Measurements from ENCODE around the gene RGS9.

Gene RGS9

DNA sequence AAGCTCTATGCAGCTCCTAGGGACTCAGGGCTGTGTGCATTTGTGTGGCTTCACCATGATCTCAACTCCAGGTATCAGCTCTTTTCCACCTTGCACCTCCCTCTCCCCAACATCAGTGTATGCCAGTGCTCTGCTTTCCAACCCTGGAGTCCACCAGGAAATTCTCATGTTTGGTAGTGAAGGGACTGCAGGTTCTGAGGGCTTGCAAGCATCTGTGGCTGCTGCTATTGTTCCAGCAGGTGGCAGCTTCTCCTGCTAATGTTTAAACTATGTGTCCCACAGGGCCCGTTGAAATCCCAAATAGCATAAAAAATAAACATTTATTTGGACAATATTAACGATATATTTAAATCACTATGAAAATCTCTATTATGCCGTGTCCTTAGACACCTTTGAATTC is 82.0 kb downstream of the RGS9 start:
- no peak for DNase-seq (ENCODE audit: low read depth)

DNA sequence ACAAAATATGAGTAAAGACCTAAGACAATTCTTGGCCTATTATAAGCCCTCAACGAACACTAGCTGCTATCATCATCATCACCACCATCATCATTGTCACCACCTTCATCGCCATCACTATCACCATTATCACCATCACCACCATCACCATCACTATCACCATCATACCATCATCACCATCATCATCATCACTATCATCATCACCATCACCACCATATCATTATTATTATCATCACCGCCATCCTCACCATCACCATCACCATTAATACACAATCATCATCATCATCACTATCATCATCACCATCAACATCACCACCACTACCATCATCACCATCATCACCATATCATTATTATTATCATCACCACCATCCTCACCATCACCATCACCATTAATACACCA is 82.5 kb downstream of the RGS9 start:
- no peak for DNase-seq (ENCODE audit: low read depth)

DNA sequence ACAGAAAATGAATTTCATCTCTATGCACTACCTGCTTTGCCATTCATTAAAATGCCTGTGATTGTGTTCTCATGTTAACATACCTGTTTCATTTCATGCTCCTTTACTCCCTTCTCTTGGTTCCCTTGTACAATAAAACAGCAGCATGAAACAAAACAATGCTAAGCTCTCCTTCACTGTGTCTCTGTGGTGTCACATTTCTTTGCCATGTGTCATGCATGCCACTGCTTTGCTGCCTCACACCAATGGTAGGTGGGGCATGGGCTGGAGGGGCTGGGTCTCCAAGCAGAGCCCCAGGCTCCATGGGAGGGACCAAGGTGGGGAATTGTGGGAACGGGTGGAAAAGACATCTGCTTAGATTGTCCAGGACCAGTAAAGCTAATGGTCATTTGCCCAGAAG is 83.6 kb downstream of the RGS9 start:
- DNase-seq (ENCODE audit: low read depth): no peak

DNA sequence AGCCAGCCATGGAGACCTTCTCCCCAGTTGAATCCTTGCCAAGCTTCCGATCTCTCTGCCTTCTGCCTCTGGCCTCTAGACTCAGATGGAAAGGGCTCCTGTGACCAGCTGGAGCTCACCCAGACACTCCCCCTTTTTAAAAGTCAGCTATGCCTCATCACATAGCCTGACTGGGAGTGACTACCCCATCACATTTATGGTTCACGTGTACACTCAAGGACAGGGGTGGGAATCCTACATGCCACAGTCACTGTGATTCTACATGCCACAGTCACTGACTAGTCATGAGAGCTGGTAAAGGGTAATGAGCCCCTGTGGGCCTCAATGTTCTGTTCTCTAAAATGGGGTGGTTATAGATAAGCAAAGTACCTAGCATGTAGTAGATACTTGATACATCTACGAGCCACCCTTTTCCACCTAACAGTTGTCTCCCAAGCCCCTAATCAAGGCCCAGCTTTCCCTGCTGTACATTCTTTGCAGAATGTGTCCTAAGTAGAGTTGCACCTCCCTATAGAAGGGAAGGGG is 85.1 kb downstream of the RGS9 start:
- DNase-seq (ENCODE audit: low read depth): no peak

DNA sequence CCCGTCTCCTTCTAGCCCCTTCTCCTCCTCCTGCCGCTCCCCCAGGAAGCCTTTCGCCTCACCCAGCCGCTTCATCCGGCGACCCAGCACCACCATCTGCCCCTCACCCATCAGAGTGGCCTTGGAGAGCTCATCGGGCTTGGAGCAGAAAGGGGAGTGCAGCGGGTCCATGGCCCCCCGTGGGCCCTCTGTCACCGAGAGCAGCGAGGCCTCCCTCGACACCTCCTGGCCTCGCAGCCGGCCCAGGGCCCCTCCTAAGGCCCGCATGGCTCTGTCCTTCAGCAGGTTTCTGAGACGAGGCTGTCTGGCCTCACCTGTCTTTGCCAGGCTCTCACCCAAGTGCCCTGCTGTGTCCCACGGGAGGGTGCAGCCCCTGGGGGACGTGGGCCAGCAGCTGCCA is 87.9 kb downstream of the RGS9 start:
- no peak for DNase-seq (ENCODE audit: low read depth)

DNA sequence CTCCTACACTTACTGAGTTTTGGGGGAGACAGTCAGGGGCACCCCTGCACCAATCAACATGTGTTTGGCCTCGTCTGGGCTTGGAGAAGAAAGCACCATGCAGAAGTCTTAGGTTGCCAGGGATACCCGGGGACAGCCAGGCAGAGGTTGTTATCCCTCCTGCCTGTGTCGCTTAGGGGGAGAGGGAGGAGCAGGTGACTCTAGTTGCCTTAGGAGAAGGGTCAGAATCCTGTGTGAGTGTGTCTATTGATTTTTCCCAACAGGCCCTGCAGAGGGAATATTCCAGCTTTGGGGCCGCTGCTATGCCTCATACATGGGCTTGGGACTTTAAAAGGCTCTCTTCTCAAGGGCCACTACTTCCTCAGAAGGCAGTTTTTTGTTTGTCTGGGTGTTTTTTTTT is 89.1 kb downstream of the RGS9 start:
- DNase-seq (ENCODE audit: low read depth): no peak

DNA sequence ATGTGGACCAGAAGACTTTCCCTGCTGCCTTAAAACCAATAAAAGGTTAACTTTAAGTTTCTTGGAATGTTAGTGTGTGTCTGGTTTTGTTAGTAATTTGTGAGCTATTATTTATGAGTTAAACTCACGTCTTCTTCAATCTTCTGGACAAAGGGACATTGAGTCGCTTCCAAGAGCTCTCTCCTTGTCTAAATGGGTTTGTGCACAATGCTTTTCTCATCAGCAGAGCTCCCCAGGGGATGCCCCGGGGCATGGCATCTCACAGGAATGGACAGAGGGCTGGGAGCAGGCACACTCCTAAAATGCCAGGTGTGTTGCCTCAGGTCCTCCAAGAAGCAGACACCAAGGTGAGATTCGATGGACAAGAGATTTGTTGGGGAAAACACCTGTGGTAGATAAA is 90.5 kb downstream of the RGS9 start:
- no peak for DNase-seq (ENCODE audit: low read depth)

DNA sequence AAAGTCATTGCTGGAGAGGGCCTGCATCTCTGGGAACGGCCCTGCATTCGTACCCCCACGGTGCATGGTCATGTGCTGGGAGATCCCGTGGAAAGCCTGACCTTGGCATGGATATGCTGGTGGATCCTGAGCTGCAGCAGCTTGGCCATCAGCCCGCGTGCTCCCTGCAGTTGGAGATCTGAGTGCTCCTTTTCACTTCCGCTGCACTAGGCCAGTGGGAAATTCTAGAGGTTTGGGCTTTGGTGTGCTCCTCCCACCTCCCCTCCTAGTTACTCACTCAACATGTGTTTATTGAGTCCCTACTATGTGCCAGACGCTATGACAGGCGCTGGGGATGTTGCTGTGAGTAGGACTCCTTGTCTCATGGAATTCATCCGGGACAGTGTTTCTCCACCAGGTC is 91.1 kb downstream of the RGS9 start:
- DNase-seq (ENCODE audit: low read depth): no peak

DNA sequence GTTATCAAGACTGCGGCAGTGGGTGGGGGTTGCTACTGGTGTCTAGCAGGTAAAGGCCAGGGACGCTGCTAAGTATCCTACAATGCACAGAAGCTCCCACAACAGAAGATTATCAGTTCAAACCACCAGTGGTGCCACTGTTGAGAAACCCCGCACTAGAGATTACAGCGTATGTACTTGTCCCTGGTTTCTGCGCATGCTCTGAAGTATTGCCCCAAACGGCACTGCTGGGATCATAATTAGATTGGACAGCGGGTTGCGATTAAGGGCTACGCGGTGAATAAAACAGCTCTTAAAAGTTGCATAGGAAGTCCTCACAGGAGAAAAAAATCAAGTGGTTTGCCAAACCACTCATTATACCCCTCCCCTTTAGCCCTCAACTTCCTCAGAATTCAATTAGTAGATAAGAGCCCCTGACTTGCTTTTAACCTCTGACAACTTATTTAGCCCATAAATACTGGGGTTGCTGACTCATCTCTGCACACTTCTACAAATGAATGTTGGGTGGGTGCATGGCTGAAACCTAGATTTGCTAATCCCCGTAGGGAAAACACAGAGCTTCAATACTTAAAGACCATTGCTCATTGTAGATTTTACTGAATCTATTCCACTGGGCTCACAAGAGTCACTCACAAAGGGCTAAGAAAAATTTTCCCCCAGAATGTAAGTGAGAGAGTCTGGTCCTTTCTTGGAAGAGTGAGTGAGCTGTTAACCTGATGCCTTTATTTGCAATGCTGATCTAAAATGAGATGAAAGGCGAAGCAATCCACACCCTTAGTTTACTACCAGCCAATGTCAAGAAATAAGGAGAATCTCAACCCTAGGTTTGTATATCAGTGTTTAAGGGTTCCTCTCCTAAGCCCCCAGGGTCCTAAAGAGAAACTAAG is 91.8 kb downstream of the RGS9 start:
- DNase-seq (ENCODE audit: low read depth): no peak

DNA sequence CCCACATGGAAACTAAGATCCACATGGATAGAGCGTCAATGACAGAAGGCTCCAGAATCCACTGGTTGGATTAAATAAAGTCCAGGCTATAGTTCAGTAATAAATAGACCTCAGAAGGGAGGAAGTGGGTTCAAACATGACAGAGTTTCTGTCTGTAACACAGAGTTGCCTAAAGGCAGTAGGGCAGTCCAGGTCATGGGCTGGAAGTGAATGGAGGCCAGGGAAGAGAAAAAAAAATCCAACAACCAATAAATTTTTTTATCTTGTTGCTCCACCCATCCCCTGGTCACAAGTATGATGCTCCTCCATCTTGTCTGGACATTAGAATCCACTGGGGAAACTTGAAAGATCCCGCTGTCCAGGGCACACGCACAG is 92.4 kb downstream of the RGS9 start:
- no peak for DNase-seq (ENCODE audit: low read depth)

DNA sequence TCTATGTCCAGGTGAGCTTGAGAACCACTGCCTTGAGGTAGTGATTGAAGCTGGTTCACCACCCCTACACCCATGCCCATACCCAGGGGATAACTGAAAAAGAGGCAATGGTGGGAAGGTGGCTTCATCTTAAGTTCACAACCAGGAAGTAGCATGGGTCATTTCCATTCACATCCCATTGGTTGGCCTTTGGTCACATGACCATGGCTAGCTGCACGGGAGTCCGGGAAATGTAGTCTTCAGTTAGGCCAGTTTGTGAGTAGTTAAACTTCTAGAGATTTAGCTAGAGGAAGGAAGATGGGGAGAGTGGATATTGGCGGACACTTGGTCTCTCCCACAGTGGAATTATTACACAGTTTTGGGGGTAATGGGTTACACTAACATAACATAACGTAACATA is 92.9 kb downstream of the RGS9 start:
- DNase-seq (ENCODE audit: low read depth): no peak

DNA sequence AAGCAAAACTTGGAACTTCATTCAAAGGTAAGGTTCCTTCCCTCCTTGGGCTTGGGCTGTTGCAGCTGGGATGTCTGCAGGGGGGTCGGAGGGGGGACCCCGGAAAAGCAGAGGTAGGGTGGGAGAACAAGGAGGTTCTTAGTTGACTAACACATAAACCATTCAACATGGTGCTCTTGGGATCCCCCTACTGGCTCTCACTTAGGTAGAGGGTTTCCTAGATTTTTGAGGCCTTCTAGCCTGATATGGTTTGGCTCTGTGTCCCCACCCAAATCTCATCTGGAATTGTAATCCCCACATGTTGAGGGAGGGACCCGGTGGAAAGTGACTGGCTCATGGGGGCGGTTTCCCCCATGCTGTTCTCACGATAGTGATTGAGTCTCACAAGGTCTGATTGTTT is 93.9 kb downstream of the RGS9 start:
- no peak for DNase-seq (ENCODE audit: low read depth)

DNA sequence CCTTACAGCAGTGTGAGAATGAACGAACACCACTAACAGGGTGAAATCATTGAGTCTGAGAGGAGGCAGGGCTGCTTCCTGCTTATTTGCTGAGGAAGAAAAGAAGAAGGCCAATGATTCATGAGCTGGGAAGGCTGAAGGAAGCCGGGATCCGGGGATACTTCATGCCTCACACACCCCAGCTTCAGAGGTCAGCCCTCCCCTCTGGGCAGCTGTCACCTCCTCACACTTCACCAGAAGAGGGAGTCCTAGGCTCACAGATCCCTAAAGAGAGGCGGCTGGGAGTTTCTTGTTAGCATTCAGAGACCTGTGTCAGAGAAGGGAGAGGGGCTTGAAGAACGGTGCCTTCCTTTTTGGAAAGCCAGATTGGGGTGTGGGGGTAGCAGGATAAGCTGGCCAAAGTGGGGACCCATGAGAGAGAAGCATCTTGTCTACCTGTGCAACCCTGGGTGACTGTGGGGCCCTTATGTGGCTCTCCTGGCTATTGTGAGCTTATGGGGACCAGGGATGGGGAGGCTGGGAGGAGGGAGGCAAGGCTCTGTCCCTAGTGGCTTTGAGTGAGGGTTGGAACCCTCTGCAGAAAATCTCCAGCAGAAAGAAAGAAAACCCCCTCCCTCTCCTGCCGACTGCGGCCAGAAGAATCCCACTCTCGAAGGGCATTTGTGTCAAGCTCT is 94.6 kb downstream of the RGS9 start:
- DNase-seq (ENCODE audit: low read depth): no peak

DNA sequence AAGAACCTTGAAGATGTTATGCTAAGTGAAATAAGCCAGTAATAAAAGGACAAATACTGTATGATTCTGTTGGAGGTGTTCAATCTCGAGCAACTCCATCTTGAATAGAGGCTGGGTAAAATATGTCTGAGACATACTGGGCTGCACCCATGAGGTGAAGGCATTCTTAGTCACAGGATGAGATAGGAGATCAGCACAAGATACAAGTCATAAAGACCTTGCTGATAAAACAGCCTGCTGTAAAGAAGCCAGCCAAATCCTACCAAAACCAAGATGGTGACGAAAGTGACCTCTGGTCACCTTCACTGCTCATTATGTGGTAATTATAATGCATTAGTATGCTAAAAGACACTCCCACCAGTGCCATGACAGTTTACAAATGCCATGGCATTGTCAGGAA is 98.1 kb downstream of the RGS9 start:
- no peak for DNase-seq (ENCODE audit: low read depth)

DNA sequence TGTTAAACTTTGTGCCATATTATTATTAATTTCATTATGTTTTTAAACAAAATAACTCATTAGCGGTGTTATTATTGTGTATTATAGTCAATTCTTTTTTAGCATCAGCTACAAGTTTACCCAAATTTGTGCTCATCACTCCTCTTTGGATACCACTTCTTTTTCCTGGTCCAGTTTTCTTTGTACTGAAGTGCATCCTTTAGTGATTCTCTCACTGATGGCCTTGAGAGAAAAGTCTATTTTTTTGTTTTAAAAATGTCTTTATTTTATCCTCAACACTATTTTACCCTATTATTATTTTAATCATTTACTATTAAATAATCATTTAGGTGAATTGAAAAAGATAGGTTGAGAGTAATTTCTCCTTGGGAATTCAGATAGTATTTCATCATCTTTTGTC is 99.2 kb downstream of the RGS9 start:
- no peak for DNase-seq (ENCODE audit: low read depth)

DNA sequence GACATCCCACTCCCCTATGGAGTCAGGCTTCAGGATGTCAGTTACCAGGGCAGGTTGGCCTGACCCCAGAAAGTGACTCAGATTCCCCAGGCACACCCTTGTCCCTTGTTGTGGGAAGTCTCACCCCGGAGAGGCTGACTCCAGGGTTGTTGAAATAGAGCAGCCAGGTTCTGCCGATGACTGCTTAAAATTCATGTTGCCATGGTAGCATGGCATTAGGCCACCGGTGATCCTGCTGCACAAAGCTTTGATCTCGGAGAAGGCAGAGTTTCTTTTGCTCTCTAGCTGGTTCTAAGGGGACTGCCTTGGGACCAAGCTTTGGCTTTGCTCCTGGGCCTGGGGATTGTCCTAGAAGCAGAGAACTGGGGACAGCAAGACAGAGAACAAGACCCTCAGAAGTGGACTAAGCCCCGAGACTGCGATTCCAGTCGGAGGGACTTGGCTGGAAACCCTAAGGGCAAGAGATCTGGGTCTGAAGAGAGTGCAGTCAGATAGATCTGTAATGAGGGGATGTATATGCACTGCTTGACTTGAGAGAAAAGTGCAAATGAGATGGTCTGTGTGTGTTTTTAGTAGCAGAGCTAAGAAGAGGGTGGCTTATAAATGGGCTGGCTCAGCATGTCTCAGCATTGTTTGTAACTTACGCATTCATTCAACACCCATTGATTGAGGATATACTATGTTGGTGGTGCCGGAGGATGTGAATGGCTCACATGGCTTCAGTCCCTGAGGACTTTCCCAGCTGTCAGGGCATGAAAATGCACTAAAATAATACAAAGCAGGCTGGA is 106.9 kb downstream of the RGS9 start:
- no peak for DNase-seq (ENCODE audit: low read depth)

DNA sequence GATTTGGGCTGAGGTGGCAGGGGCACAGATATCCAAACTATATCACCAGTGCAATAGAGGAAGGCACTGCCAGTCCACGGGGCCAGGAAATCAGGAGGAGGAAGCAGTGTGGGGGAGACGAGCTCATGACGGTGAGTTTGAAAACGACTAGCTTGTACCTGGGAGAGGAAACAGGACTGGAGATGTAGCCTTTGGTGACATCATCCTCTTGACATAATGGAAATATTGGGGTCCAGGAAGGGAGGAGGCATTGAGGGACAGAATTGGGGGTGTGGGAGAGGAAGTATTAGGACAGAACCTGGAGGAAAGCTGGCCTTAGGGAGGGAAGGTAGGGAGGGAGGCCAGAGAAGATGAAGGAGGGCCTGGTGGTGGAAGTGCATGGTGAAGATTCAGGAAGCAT is 109.1 kb downstream of the RGS9 start:
- no peak for DNase-seq (ENCODE audit: low read depth)

DNA sequence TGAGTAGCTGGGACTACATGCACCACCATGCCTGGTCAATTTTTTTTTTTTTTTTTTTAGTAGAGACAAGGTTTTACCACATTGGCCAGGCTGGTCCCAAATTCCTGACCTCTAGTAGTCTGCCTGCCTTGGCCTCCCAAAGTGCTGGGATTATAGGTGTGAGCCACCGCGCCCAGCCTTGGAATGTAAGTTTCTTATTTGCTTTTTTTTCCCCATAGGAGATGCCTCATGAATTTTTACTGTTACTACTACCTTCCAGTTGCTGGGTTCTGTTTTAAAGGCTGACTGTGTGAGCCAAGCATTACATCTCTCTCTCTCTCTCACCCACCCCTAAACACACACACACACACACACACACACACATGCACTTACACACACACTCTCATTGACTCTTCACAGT is 112.6 kb downstream of the RGS9 start:
- no peak for DNase-seq (ENCODE audit: low read depth)

DNA sequence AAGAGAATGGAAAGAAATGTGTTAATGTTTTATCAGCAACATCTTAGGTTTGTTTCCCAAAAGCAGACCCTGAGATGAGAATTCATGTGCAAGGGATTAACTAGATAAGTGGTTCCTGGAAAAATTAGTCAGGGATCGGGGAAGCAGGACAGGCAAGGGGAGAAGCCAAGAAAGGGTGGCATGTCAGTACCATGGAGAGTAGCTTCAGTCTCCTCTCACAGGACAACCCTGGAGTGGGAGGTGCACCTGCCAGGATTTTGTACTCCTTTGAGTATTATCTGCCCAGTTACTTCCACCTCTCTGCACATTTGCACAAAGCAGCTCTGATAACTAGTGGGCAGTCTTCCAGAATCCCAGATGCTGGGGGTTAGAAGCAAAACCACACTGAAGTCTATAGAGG is 117.0 kb downstream of the RGS9 start:
- no peak for DNase-seq (ENCODE audit: low read depth)

DNA sequence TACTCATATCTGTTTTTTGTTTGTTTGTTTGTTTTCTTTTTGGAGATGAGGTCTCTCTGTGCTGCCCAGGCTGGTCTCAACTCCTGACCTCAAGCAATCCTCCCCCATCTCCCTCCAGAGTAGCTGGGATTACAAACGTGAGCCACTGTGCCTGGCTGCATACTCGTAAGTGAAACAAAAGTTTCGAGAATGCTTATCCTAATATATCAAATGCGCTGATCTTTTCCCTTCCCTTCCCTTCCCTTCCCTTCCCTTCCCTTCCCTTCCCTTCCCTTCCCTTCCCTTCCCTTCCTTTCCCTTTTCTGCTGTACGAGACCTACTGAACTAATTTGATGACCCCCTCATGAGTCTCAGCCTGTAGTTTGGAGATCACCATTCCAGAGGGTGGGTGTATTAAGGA is 122.1 kb downstream of the RGS9 start:
- DNase-seq (ENCODE audit: low read depth): no peak

DNA sequence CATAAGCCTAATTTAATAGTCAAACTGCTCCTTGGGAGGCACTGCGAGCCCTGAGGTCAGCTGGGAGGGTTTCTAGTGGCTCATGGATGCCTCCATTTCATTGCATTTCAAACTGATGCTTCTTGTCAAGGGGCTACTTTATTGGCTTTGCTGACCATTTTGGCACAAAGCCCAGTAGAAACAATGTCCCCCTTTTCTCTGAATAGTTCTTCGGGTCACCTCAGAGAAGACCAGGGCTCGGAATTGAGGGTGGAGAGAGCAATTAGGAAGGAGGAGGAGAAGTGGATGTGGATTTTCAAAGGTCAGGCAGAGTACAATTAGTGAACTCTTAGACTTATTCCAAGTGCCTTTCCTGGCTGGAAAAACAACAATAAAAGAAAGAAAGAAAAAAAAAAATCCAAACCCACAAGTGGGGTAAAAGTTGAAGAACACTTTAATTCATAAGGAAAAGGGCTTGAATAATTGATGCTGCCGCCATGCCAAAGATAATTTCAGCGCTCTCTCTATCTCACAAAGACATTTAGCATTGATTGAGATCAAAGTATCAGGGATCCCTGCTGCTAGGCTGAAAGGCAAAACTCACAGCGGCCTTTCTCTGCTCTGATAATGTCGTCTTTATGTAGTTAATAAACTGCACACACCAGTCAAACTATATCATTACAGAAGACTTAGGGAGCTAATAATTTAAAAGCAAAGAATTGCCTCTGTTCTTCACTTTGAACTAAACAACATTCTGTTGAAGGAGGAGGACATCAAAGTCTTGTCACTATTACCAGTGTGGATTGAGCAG is 122.7 kb downstream of the RGS9 start:
- DNase-seq (ENCODE audit: low read depth): no peak

DNA sequence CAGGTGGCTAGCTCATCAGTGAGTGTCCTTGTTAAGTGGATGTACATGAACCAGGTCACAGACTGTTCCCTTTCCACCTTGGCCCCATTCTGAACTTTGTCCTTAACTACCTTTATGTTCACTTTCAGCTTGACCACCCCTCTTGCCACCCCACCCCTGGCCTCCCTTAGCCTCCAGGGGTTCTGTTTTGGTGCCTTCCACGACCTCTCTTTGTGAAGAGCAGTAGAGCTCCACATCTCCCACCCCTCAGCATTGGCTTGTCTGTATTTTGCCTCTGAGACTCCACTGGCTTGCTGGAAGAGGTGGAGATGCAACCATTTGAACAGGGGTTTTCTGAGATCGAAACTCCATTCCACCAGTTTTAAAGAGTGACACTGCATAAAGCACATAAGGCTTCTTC is 123.5 kb downstream of the RGS9 start:
- no peak for DNase-seq (ENCODE audit: low read depth)

Data from stimulated activated CD8-positive, alpha-beta memory T cell treated with anti-CD3 and anti-CD28 coated beads, Interleukin-15, amount 100 ng/mL, for 1 hour (primary cell).